ENCODE measurements around the gene IMP3.
A peak's percentile ranks its signal among the peaks of the same experiment; 100 is the strongest.

Gene IMP3

GRCh38 chr15:75654201-75654907, 14.3 kb upstream of the IMP3 start:
- no peak overlapping the region for H3K4me3 ChIP-seq (ENCODE audit: low read depth, low read length)
- TF ChIP-seq CTCF (IDR thresholded peaks at IDR 0.05; ENCODE audit: low read depth, low read length), result no peak

GRCh38 chr15:75653347-75653913, 13.4 kb upstream of the IMP3 start:
- peak overlapping the region; percentile 9; the same call in 1 of the 2 replicates for H3K4me3 ChIP-seq (ENCODE audit: low read depth, low read length)
- no peak for TF ChIP-seq CTCF (IDR thresholded peaks at IDR 0.05; ENCODE audit: low read depth, low read length)

GRCh38 chr15:75651810-75652543, 12.0 kb upstream of the IMP3 start:
- no peak for TF ChIP-seq CTCF (IDR thresholded peaks at IDR 0.05; ENCODE audit: low read depth, low read length)
- H3K4me3 ChIP-seq (ENCODE audit: low read depth, low read length), result peak overlapping the region; percentile 85

- no peak for TF ChIP-seq CTCF (IDR thresholded peaks at IDR 0.05; ENCODE audit: low read depth, low read length)
- H3K4me3 ChIP-seq (ENCODE audit: low read depth, low read length), result peak overlapping the region; percentile 85
These were observed 11.1 kb upstream of the IMP3 start for GRCh38 chr15:75650908-75651809.

- TF ChIP-seq CTCF (IDR thresholded peaks at IDR 0.05; ENCODE audit: low read depth, low read length), result no peak
- H3K4me3 ChIP-seq (ENCODE audit: low read depth, low read length), result peak overlapping the region; percentile 85
These were observed 9.8 kb upstream of the IMP3 start for GRCh38 chr15:75649848-75650247.

GRCh38 chr15:75649045-75649761, 9.2 kb upstream of the IMP3 start:
- no peak for TF ChIP-seq CTCF (IDR thresholded peaks at IDR 0.05; ENCODE audit: low read depth, low read length)
- H3K4me3 ChIP-seq (ENCODE audit: low read depth, low read length), result peak overlapping the region; percentile 85
